IMR-90 (cell line): ENCODE measurements around the gene EML5. TPM values are rescaled to one million over a fixed set of nuclear protein-coding genes. Genes with fewer than 3 reads are reported as not detected.

Source experiments
- ATAC-seq: fragments of 200-7000 bp; cut with Tn5 transposase; 2 replicates; pipeline ENCODE4 v1.9.1; 2020; ENCODE audit warnings: low read depth, mild to moderate bottlenecking, moderate library complexity
- BruUV-seq: library from RNA; stranded (reverse); fragments of 400-500 nt; replicated peaks from 2 replicates; lab custom pipeline; 2021; lab: Mats Ljungman, UMichigan
- CTCF ChIA-PET: fragments of 300-600 bp; formaldehyde crosslinking; extraction: SDS; loops from one replicate; lab custom pipeline; 2021; ENCODE audit warnings: antibody characterized with exemption; lab: Yijun Ruan, JAX
- POLR2A ChIA-PET: fragments of 300-600 bp; sonication (Branson Sonifier 250); formaldehyde crosslinking; loops from one replicate; lab custom pipeline; 2022; ENCODE audit warnings: antibody characterized with exemption; ENCODE audit not compliant: unreplicated experiment; lab: Charles Lee
- DNase-seq: peaks from one replicate; pipeline ENCODE4 v3.0.0; 2013
- H2AFZ ChIP-seq: replicated peaks from 2 replicates; pipeline ENCODE3; 2013; ENCODE audit warnings: low read length, mild to moderate bottlenecking; ENCODE audit not compliant: poor library complexity
- H2AK5ac ChIP-seq: 2 replicates; pipeline ENCODE4 v1.6.1; 2013; ENCODE audit warnings: low read depth, low read length, inconsistent platforms
- H2AK9ac ChIP-seq: replicated peaks from 2 replicates; pipeline ENCODE3; 2013; ENCODE audit warnings: mild to moderate bottlenecking, low read depth, low read length, moderate library complexity; ENCODE audit not compliant: poor library complexity
- H2BK120ac ChIP-seq: 2 replicates; pipeline ENCODE4 v1.6.1; 2013; ENCODE audit warnings: low read depth, low read length, inconsistent platforms
- H2BK15ac ChIP-seq: 3 replicates; pipeline ENCODE4 v1.6.1; 2013; ENCODE audit warnings: low read depth, low read length, inconsistent platforms
- H2BK20ac ChIP-seq: 2 replicates; pipeline ENCODE4 v1.6.1; 2013; ENCODE audit warnings: low read depth, mild to moderate bottlenecking, inconsistent platforms, low read length, moderate library complexity
- H2BK5ac ChIP-seq: 2 replicates; pipeline ENCODE4 v1.6.1; 2013; ENCODE audit warnings: mild to moderate bottlenecking, low read depth, low read length, inconsistent platforms; ENCODE audit not compliant: poor library complexity, severe bottlenecking
- H3K14ac ChIP-seq: replicated peaks from 2 replicates; pipeline ENCODE4 v1.6.1; 2013; ENCODE audit warnings: low read depth, low read length, inconsistent platforms
- H3K18ac ChIP-seq: 2 replicates; pipeline ENCODE4 v1.6.1; 2013; ENCODE audit warnings: low read depth, low read length, control low read depth
- H3K23ac ChIP-seq: 2 replicates; pipeline ENCODE4 v1.6.1; 2013; ENCODE audit warnings: low read depth, low read length, inconsistent platforms
- H3K27ac ChIP-seq: 2 replicates; pipeline ENCODE4 v1.5.1; 2013; ENCODE audit warnings: mild to moderate bottlenecking, control low read depth, low read length; ENCODE audit not compliant: insufficient read depth
- H3K27me3 ChIP-seq: 2 replicates; pipeline ENCODE4 v1.6.1; 2013; ENCODE audit warnings: low read length; ENCODE audit not compliant: control insufficient read depth, insufficient read depth
- H3K36me3 ChIP-seq: 2 replicates; pipeline ENCODE4 v1.6.1; 2013; ENCODE audit warnings: low read length, mixed read lengths; ENCODE audit not compliant: control insufficient read depth, insufficient read depth
- H3K4ac ChIP-seq: 2 replicates; pipeline ENCODE4 v1.6.1; 2013; ENCODE audit warnings: low read depth, low read length, inconsistent platforms
- H3K4me1 ChIP-seq: 2 replicates; pipeline ENCODE4 v1.6.1; 2013; ENCODE audit warnings: low read length, mixed read lengths; ENCODE audit not compliant: control insufficient read depth, insufficient read depth
- H3K4me2 ChIP-seq: 2 replicates; pipeline ENCODE4 v1.6.1; 2013; ENCODE audit warnings: low read depth, mild to moderate bottlenecking, control low read depth, low read length, moderate library complexity
- H3K4me3 ChIP-seq: 2 replicates; pipeline ENCODE4 v1.5.1; 2013; ENCODE audit warnings: low read depth, mild to moderate bottlenecking, control low read depth, low read length, moderate library complexity; ENCODE audit not compliant: insufficient read depth
- H3K56ac ChIP-seq: 2 replicates; pipeline ENCODE4 v1.6.1; 2013; ENCODE audit warnings: low read length, inconsistent platforms; ENCODE audit not compliant: insufficient read depth; ENCODE audit errors: extremely low read depth
- H3K79me1 ChIP-seq, 2 experiments: 2 replicates each; pipeline ENCODE4 v1.6.1; 2013; ENCODE audit warnings: low read length in 2 of 2, inconsistent platforms in 1 of 2, low read depth in 1 of 2
- H3K9ac ChIP-seq: 2 replicates; pipeline ENCODE4 v1.6.1; 2013; ENCODE audit warnings: low read depth, low read length, control low read depth
- H3K9me1 ChIP-seq: 2 replicates; pipeline ENCODE4 v1.6.1; 2013; ENCODE audit warnings: low read length, inconsistent platforms; ENCODE audit not compliant: insufficient read depth
- H3K9me3 ChIP-seq: 2 replicates; pipeline ENCODE4 v1.6.1; 2013; ENCODE audit warnings: low read length; ENCODE audit not compliant: control insufficient read depth, insufficient read depth
- H4K20me1 ChIP-seq: 2 replicates; pipeline ENCODE4 v1.6.1; 2013; ENCODE audit warnings: low read length, inconsistent platforms; ENCODE audit not compliant: insufficient read depth
- H4K5ac ChIP-seq: 2 replicates; pipeline ENCODE4 v1.6.1; 2013; ENCODE audit warnings: mild to moderate bottlenecking, low read depth, low read length, control low read depth
- H4K8ac ChIP-seq, 2 experiments: 2 replicates each; pipeline ENCODE4 v1.6.1; 2013; ENCODE audit warnings: low read depth in 2 of 2, low read length in 2 of 2, control low read depth in 1 of 2, inconsistent platforms in 1 of 2
- H4K91ac ChIP-seq: 2 replicates; pipeline ENCODE4 v1.6.1; 2013; ENCODE audit warnings: low read depth, low read length, inconsistent platforms; ENCODE audit not compliant: insufficient read depth
- CEBPB ChIP-seq: IDR thresholded peaks from 2 replicates; pipeline ENCODE4 v1.6.1; 2012; ENCODE audit warnings: low read depth, low read length, improper control_type of control experiment
- CHD1 ChIP-seq: IDR thresholded peaks from 2 replicates; pipeline ENCODE4 v1.6.1; 2012; ENCODE audit warnings: low read depth, low read length, improper control_type of control experiment
- CTCF ChIP-seq: conservative IDR thresholded peaks from 2 replicates; pipeline ENCODE4 v1.5.1; 2012; ENCODE audit warnings: mild to moderate bottlenecking, low read depth, low read length, improper control_type of control experiment
- ELK1 ChIP-seq: fragments of 150-350 bp; IDR thresholded peaks from 2 replicates; pipeline ENCODE4 v1.6.1; 2016; ENCODE audit warnings: low read depth, mild to moderate bottlenecking, low read length, moderate library complexity, borderline replicate concordance
- FOS ChIP-seq: fragments of 150-350 bp; IDR thresholded peaks from 2 replicates; pipeline ENCODE4 v1.6.1; 2016; ENCODE audit warnings: low read depth, low read length
- MAFK ChIP-seq: IDR thresholded peaks from 2 replicates; pipeline ENCODE4 v1.6.1; 2012; ENCODE audit warnings: low read depth, low read length, improper control_type of control experiment
- MXI1 ChIP-seq: IDR thresholded peaks from 2 replicates; pipeline ENCODE4 v1.6.1; 2012; ENCODE audit warnings: low read depth, mild to moderate bottlenecking, low read length, moderate library complexity, borderline replicate concordance
- NFE2L2 ChIP-seq: fragments of 150-350 bp; IDR thresholded peaks from 2 replicates; pipeline ENCODE4 v1.6.1; 2016; ENCODE audit warnings: low read depth, mild to moderate bottlenecking, low read length
- POLR2A ChIP-seq: IDR thresholded peaks from 2 replicates; pipeline ENCODE4 v1.6.1; 2012; ENCODE audit warnings: mild to moderate bottlenecking, low read depth, low read length
- RAD21 ChIP-seq: IDR thresholded peaks from 2 replicates; pipeline ENCODE4 v1.6.1; 2012; ENCODE audit warnings: low read length, improper control_type of control experiment
- RCOR1 ChIP-seq: IDR thresholded peaks from 2 replicates; pipeline ENCODE4 v1.6.1; 2012; ENCODE audit warnings: mild to moderate bottlenecking, low read length, improper control_type of control experiment; ENCODE audit not compliant: insufficient replicate concordance
- RFX5 ChIP-seq: IDR thresholded peaks from 2 replicates; pipeline ENCODE4 v1.8.0; 2012; ENCODE audit warnings: low read depth, mild to moderate bottlenecking, low read length, moderate library complexity
- SMC3 ChIP-seq: fragments of 150-350 bp; IDR thresholded peaks from 2 replicates; pipeline ENCODE4 v1.6.1; 2016; ENCODE audit warnings: low read depth, mild to moderate bottlenecking, antibody characterized with exemption, low read length, moderate library complexity
- WGBS, 2 experiments: methylation state at CpG; one replicate each; pipeline versions ENCODE4 v1.1.5 to v1.1.7; 2013; ENCODE audit warnings: missing lambda C conversion rate in 2 of 2; ENCODE audit not compliant: insufficient read length in 1 of 2; ENCODE audit errors: extremely low coverage in 2 of 2; 5-methylcytosine and 5-hydroxymethylcytosine counted together
- dilution Hi-C: fragments of 300-500 bp; cut with HindIII; formaldehyde crosslinking; loops from one replicate; pipeline ENCODE4 v1.14.3; 2018; ENCODE audit warnings: low sequenced_read_pairs; ENCODE audit not compliant: unreplicated experiment
- in situ Hi-C: fragments of 300-500 bp; cut with MboI; formaldehyde crosslinking; loops from 3 replicates; pipeline ENCODE4 v1.14.3; 2019; ENCODE audit warnings: low sequenced_read_pairs, inconsistent platforms, mixed read lengths
- intact Hi-C: fragments of 100-400 bp; cut with micrococcal nuclease; formaldehyde crosslinking; loops from 2 replicates; pipeline ENCODE4 v1.10.0; 2022
- polyA plus RNA-seq, 3 experiments: library from polyadenylated mRNA; depleted of rRNA; stranded (reverse); fragments of >200 nt; gene quantifications; 2 replicates each; pipeline ENCODE4 v1.2.3, GENCODE V29; 2012; ENCODE audit warnings: low replicate concordance in 1 of 3
- total RNA-seq: library from RNA; depleted of rRNA; stranded (reverse); fragments of >200 nt; gene quantifications from 2 replicates; pipeline ENCODE4 v1.2.3, GENCODE V29; 2012
- TF ChIP-seq, protein P1 (sequence below): fragments of 150-350 bp; IDR thresholded peaks from 2 replicates; pipeline ENCODE4 v1.6.1; 2017; ENCODE audit warnings: mild to moderate bottlenecking, antibody characterized with exemption, low read length, low read depth

Gene EML5
- total and polyA plus RNA-seq, 2 of the 4 experiments (the other 2 are of a cell fraction): 8.1 to 22.2 TPM

- Histone ChIP-seq H2BK15ac (0 out of 3 replicates have a peak overlapping the region, but pooled peaks have one; percentile 7), H3K27me3 (no peaks in the 10 kb centered on the region), H3K14ac (peak overlapping the region; percentile 73), H4K5ac (no peak overlapping the region), H2AK5ac (peak overlapping the region; percentile 56; the same call in 1 of the 2 replicates), H2BK5ac (peak overlapping the region; percentile 36), H3K79me1 (peaks cover 20 to 40% of the 10 kb centered on the region in 2 experiments), H3K56ac (no peak overlapping the region), H3K36me3 (peaks cover 4% of the 10 kb centered on the region), H3K4me3 (no peak overlapping the region), H4K8ac (peak overlapping the region in 1 of 2 experiments; percentile 46; a peak in 1 of 4 replicates), H2AK9ac (no peak overlapping the region), H4K20me1 (no peaks in the 10 kb centered on the region), H3K4me1 (peaks cover 17% of the 10 kb centered on the region), H3K23ac (peak overlapping the region; percentile 68; the same call in 1 of the 2 replicates), H3K4me2 (no peak overlapping the region), H3K4ac (peak overlapping the region; percentile 85), H2BK120ac (peak overlapping the region; percentile 72; the same call in 1 of the 2 replicates), H2AFZ (no peak overlapping the region), H4K91ac (peak overlapping the region; percentile 30), H2BK20ac (peak overlapping the region; percentile 22; the same call in 1 of the 2 replicates), H3K9me1 (peaks cover 6% of the 10 kb centered on the region), H3K9ac (no peak overlapping the region), H3K9me3 (no peaks in the 10 kb centered on the region), H3K27ac (no peak overlapping the region), H3K18ac (peak overlapping the region; percentile 7; the same call in 1 of the 2 replicates)
- intact Hi-C loops (no loop called here), dilution Hi-C loops (no loop called here), in situ Hi-C loops (no loop called here)
- TF ChIP-seq NFE2L2: no peak
- no peak for TF ChIP-seq MXI1
- no peak for TF ChIP-seq RFX5
- no peak for TF ChIP-seq RAD21
- no peak for TF ChIP-seq RCOR1
- TF ChIP-seq FOS: no peak
- no peak for TF ChIP-seq CEBPB
- TF ChIP-seq CTCF: no peak
- no peak for TF ChIP-seq MAFK
- no peak for TF ChIP-seq ELK1
- TF ChIP-seq POLR2A: no peak
- TF ChIP-seq, protein P1, sequence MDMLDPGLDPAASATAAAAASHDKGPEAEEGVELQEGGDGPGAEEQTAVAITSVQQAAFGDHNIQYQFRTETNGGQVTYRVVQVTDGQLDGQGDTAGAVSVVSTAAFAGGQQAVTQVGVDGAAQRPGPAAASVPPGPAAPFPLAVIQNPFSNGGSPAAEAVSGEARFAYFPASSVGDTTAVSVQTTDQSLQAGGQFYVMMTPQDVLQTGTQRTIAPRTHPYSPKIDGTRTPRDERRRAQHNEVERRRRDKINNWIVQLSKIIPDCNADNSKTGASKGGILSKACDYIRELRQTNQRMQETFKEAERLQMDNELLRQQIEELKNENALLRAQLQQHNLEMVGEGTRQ: no peak
- no peak for TF ChIP-seq SMC3
- no peak for TF ChIP-seq CHD1
- no peak for ATAC-seq
- BruUV-seq: no TSS peak
- WGBS, 2 experiments: 100% methylated on average over 1 of the region's 3 CpGs; no CpG with 5 or more reads in 1 of the 2 experiments
- DNase-seq: no peak
- ChIA-PET CTCF (interaction anchor here (1.3 kb wide), 1 partner anchor 170 kb away, joined by 4 read pairs; no protein-coding TSS in a partner anchor), POLR2A (no interaction called here)
These were observed 45.3 kb upstream of the EML5 start for GRCh38 chr14:88838015-88838414.
